ENCODE data around the gene CTXND1.

CTXND1 gene

DNA sequence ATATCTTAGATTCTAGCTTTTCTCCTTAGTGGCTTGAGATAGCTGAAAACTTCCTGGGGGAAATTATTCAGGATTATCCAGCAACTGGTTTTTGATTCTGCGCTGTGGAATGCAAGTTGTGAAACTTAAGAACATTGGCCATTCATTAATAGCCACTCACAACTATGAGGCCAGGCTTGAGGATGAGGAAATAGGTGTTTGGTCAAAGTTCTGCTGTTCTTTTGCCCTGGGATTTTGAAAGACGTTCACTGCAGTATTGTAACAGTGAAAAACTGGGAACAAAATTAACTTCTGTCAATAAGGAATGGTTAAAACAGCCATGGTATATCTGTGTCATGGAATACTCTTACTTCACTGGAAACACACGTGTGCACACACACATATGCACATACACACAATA lies 44.1 kb downstream of the CTXND1 start:
- no peak for DNase-seq

DNA sequence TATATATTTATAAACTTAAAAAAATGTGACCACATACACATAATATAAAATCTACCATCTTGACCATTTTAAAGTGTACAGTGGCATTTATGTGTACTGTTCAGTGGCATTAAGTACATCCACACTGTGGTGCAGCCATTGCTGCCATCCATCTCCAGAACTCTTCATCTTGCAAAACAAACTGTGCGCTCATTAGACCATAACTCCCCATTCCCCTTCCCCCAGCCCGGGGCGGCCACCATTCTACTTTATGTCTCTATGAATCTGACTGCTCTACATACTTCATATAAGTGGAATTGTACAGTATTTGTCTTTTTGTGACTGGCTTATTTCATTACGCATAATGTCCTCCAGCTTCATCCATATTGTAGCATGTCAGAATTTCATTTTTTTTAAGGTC lies 47.8 kb downstream of the CTXND1 start:
- DNase-seq: no peak

DNA sequence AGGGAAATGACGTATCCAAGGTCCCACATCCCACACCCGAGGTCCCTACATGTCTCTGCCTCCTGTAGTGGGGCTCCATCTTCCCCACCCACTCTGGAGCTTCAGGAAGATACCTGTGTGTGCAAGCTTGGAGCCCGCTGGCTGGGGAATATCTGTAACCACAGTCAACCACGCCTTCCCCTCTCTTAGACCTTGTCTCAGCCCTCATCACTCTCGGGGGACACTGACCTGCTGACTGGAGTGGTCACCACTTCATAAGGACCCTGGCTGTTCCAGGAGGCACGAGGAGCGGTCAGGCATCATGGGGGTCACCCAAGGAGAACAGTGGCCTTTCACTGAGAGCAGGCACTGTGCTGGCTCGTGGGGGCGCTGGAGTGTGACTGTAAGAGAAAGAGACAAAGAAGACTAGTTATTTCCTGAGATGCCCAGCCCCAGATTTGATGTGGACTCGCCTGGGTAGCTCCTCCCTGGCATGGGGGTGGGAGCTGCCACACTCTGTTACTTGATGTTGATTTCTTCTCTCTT lies 48.6 kb downstream of the CTXND1 start:
- DNase-seq: no peak

DNA sequence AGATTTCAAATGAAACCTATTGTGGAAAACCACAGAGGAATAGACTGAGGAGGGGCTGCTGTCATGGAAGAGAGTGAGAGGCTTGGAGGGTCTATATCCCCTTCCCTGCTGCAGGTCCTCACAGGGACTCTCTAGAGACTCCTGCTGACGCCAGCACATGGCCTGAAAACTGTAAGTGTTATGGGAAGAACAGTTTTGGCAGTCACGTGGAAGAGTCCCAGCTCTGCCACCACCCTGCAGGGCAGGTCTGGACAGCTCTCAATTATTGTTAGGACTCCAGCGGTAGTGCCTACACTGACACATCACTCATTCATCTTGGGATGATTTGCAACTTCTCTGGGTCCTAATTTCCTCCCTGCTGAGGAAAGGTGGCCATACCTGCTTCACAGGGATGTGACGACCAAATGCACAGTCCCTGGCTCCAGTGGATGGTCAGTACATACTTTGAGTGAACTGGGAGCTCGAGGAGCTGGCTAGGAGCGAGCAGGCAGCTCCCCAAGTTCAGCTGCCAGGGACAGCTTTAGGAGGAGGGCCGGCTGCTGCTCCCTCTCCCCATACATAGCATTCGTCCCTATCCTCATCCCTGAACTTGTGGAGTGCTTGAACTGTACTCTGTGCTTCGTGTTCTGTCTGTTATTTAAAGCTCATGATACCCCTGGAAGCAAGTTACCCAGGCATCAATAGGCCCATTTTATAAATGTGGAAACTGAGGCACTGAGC lies 49.2 kb downstream of the CTXND1 start:
- DNase-seq: no peak

DNA sequence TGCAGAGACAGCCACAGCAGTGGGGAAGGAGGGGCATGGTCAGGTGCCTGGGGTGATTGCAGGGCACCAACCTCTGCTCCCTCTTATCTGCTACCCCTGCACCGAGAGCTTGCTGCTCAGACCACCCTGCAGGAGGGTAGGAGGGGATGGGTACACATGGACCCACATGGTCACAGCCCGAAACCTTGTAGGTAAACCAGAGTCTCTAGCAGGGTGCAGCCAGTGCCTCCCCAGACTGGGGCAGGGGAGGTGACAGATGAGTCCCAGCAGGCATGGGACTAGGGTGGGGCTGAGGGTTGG lies 50.0 kb downstream of the CTXND1 start:
- no peak for DNase-seq

DNA sequence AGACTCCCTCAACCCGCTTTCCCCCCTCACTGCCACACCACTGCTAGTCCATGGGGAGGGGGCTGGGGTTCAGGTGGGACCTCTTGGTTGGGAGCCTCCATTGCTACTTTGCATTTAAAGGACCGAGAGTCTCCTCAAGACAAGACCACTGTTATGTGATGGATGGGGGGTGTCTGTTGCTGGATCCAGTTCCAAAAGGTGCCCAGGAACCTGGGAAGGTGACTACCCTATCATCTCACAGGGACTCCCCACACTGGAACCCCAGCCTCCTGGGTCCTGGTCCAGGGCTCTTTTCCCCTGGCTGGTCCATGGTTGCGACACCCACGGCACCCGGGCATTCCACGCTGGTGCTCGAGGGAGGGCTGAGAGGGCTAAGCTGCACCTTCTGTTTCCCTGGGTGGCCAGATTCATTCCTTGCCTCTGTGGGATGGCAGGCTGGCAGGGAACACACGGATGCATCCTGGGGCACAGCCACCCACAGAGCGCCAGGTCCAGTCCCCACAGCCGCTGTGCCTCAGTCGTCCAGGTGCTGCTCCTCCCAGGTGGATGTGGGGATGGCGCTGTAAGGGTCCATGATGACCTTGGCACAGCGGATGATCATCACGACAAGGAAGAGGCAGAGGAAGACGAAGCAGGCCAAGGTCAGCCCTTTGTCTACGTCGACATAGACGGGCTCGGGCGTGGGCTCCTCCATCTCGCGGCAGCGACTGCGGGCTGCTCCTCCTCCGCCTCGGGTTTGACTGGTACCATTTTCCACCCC lies 50.6 kb downstream of the CTXND1 start:
- no peak for DNase-seq

DNA sequence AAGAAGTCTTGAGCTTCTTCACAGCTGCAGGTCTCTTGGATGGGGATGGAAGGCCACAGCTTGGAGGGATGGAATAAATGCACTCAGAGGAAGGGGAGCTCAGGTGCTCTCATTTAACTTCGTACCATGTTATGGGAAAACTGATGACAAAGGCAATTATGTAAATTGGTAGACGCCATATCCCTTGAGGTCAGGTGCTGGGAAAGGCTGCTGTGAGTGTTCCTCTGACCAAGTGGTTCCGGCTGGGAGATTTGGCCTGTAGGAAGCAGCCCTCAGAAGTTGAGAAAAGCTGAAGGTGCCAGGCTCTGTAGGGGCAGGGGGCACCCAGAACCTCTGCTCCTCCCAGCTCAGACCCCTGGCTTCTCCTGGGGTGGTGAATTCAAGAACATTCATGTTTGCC lies 52.1 kb downstream of the CTXND1 start:
- DNase-seq: no peak

DNA sequence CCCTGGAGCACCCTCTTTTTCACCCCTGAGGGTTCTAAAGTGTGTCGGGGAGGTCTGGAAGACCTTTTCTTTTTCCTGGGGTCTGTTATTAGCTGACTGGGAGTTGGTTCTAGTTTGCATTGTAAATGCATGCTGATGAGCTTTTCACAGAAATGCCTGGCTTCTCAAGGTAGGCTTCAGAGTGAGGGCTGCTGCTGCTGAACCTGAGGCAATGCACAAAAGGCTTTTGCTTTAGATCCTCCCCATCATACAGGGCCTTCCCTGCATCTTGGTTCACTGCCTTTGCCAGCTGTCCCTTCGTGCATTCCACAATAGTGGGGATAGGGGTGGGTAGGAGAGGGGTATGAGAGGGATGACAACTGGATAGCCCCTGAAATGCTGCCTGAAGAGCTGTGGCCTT lies 52.6 kb downstream of the CTXND1 start:
- DNase-seq: no peak

DNA sequence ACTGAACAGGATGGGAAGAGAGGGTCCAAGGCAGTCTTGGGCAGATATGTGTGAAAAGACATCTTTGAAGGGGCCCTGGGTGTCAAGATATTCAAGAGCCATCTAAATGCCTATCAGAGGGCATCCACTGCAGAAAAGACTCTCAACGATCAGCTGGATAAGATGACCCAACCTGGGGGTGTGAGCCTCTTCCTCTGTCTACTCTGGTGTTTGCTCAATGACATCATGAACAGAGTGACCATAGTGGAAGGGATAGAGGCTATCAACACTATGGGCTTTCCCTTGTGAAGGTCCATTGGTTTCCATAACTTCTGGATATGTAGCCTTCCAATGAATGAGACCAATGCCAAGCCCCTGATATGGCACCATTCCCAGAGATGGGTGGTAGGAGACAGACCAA lies 57.1 kb downstream of the CTXND1 start:
- no peak for DNase-seq

DNA sequence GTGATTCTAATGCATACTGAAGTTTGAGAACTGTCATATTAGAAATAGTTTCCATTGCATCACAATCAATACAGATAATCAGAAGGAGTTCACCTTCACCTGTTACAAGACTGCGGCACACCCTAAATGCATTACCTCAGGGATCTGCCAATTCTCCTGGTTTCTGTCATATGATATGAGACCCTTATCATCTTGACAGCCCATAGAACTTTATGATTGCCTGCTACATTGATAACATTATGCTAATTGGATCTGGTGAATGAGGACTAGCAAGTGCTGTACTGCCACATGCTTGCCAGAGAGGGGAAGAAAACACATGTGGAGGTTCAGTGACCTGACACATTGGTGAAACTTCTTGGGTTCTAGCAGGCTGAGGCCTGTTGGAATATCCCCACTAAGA lies 57.8 kb downstream of the CTXND1 start:
- DNase-seq: no peak

DNA sequence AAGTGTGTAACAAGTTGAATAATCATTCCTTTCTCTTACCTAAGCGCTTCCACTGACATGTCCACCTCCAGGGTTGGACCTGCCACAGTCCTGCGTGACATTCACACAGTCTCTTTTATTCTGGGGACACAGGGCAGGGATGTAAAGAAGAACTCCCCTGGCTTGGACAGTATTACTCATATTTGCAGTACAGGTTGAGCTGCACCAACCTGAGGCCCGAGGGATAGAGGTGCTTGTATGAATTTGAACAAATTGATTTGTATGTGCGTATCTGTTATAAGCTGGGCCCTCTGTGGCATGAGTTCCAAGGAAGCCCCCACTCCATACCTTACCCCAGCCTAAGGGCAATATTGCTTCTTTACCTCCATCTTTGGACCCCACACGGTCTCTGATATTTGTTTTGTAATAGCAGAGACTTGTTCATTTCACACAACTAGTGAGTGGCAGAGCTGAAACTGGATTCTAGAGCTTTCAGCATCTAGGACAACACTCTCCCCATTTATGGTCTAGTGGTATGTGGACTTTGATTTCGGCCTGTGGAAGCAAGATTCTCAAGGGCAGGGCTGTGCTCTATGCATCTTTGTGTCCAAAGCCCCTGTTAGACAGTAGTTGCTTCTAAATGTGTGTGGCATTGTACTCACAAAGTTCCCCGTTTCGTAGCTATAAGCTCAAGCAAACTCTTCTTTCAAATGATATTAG lies 60.0 kb downstream of the CTXND1 start:
- DNase-seq: no peak

DNA sequence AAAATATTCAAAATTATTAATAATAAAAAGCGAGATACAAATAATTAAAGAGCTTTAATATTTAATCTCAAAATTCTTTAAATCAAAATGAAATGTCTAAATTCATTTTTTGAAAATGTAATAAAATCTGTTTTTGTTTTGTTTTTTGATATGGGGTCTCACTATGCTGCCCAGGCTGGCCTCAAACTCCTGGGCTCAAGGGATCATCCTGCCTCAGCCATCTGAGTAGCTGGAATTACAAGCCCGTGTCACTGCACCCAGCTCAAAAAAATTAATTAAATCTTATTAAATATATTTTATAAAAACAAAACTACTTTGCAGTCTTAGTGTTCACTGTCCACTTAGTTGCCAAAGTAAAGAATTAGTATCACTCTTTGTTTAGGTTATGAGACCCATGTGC lies 60.8 kb downstream of the CTXND1 start:
- DNase-seq: no peak

DNA sequence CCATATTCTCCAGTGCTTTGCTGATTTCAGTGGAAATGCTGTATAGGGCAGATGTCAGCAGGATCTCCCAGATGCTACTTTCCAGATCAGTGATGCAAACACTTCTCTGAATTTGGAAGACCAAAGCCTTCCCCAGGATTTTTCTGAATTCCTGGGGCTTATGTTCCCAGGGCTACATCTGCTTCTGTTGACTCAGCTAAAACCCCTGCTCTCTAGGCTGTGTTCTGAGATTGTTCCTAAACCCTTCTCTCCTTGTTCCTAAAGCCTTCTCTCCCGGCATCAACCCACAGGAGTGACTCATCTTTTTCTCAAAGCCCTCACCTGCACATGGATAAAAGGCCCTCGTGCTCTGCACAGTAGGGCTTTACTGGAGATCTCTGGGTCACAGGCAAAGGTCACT lies 63.8 kb downstream of the CTXND1 start:
- DNase-seq: no peak

DNA sequence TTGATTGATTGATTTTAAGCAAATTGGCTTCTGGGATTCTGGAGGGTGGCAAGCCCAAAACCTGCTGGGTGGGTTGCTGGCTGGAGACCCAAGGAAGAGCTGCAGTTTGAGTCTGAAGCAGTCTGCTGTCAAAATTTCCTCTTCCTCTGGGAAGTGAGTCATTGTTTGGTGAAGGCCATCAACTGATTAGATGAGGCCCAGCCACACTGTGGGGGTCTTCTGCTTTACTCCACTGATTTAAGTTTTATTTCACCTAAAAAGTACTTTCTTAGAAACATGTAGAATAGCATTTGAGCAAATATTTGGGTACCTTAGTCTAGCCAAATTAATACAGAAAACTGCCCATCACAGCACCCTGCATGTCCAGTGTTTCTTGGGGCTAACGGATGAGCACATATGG lies 65.4 kb downstream of the CTXND1 start:
- DNase-seq: no peak

DNA sequence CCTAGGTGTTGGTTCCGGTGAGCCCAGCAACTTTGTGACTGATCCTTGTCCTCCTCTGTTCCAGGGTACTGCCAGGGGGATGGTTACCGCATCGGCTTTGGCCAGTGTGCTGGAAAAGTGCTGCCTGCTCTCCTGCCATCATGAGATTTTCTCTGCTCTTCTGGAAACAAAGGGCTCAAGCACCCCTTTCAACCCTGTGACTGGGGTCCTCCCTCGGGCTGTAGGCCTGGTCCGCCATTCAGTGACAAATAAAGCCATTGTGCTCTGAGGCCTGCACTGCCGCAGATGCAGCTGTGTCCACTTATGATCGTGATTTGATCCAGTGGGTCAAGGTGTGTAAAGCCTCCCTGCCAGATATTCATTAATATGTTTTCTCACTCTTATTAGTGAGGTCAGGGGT lies 65.9 kb downstream of the CTXND1 start:
- DNase-seq: no peak

DNA sequence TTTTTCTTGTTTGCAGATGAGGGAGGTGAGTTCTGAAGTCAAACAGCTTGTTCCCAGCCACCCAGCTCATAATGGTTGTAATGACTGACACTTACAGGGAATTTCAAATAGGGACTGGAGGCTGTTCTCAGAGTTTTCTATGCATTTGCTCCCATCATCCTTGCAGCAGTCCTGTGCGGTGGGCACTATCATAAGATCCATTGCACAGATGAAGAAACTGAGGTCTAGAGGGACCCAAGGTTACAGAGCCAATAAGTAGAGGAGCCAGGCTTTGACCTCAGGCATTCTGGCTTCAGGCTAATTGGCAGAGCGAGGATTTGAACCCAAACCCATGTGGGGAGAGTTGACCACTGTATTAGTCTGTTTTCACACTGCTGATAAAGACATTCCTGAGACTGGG lies 66.9 kb downstream of the CTXND1 start:
- no peak for DNase-seq

DNA sequence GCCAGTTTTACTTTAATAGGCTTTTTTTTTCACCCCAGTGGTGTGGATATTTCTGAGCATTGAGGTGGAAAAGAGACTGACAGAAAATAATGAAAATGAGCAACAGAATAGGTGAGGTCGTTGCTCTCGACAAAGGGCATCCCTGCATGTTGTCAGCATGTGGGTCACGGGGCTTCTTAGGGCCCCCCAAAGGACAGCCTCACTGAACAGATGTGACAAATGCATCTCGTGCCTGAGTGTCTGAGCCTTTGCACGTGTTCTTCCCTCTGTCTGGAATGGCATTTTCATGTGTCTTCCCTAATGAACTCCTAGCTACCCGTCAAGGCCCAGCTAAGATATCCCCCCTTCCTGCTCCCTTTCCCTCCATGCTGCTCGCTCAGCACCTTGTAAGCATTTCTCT lies 67.5 kb downstream of the CTXND1 start:
- DNase-seq: no peak

DNA sequence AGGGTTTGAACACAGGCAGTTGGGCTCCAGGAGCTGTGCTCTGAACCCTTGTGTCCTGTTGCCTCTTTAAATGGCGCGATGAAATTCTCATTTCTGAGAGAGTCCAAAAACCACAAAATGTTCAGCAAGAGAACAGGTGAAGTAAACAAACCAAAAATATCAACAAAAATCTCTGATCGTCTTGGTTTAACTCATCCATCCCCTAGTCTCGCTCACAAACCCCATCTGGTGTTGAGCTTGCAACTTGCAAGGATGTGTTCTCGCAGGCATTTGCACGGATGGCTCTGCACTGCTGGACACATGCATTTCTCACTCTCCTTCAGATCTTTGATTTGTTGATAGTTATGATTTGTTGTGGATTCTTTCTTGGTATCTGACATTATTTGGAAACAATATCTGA lies 68.1 kb downstream of the CTXND1 start:
- no peak for DNase-seq

DNA sequence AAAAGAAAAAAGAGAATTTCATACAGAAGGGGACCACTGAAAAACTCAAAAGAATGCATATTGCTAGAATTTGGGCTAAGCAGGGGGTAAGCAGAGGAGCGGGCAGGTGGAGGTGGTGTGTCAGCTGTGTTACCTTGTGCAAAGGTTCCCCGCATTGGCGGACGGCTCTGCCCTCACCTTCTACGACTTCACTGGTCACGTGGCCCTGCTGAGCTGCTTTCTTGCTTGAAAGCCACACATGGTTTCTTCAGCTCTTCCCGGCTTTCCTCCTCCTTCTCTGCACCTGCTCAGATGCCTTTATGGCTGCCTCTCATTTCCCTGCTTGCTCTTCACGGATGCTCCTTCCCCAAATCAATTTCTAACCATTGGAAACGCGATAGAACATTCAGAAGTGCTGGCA lies 68.7 kb downstream of the CTXND1 start:
- no peak for DNase-seq

DNA sequence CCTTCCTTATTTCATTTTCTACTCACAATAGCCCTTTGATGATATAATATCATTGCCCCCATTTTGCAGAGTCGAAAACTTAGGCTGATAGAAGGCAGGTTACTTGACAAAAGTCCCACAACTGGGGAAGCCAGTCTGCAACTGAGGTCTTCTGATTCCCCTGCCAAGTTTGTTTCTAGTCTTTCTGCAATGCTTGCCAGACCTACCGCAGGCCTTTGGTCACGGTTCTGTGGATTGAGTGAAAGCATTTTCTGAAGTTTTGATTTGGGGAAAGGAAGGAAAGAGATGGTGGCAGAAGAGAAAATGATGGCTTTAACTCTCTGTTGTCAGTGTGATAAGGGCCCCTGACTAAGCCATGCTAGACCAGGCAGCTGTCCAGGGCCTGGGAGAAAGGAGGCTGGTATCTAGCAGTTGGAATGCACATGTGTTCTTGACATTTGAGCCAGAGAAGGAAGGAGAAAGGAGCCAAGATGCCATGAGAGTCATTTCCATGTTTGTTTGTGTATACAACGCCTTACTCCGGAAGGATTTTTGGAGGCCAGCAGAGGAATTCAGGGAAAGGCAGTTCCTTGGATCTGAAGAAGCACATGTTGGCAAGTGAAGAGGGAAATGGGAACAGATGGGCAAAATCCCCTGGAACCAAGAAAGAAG lies 69.3 kb downstream of the CTXND1 start:
- DNase-seq: no peak

DNA sequence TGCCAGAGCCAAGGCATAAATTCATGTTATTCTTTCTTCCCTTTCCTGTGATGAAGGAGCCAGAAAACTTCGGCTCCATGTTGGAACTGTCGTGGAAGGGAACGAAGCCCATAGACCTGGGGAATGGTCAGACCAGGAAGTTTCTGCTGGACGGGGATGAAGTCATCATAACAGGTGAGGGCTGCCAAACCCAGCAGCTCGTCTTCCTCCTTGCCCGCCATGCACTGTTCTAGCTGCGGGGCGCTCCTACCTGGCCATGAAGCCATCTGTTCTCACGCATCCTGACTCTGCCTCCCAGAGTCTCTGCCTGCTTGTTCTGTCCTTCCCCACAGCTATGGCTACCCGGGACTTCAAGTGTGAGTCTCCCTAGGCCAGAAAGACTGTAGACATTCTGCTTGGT lies 71.0 kb downstream of the CTXND1 start:
- no peak for DNase-seq

DNA sequence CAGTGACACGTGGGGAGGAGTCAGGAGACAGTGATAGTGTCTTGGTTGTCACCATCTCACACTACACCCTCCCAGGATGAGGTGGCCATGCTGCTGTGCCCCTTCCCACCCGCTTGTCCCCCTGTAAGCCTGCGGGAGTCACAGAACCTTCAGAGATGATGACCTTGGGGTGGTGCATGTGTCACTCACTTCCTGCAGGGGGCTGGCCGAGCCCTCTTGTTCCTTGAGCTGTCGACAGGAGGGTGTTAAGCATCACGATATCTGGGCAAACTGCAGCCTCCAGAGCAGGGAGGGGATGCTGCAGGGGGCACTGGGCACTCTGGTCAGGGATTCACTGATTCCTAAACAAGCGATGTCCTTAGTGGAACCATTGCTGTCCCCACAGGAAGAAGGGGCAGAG lies 71.5 kb downstream of the CTXND1 start:
- no peak for DNase-seq

DNA sequence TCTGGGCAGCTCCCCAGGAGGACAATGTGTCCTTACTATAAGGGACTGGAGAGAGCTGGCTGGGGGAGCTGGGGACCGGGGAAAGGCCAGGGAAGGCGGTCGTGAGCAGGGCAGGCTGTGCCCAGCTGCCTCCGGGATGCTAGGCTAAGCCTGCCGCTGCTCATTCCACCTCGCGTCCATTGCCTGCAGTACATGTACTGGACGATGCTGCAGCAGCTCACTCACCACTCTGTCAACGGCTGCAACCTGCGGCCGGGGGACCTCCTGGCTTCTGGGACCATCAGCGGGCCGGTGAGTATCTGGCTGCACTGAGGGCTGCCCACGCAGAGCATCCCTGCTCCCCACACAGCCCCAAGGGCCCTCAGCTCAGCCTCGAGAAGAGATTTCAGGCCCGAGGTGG lies 72.1 kb downstream of the CTXND1 start:
- no peak for DNase-seq
